ENCODE results near the gene PEX14. TPM values are rescaled to one million over a fixed set of nuclear protein-coding genes. Genes with fewer than 3 reads are reported as not detected.
A peak's percentile ranks its signal among the peaks of the same experiment; 100 is the strongest.

The PEX14 gene
- total RNA-seq, 5 donors from 2014 or later (not counting 1 experiment from before 2014, with no cell fraction given): 22.3 to 24.5 (median 22.7) TPM

DNA sequence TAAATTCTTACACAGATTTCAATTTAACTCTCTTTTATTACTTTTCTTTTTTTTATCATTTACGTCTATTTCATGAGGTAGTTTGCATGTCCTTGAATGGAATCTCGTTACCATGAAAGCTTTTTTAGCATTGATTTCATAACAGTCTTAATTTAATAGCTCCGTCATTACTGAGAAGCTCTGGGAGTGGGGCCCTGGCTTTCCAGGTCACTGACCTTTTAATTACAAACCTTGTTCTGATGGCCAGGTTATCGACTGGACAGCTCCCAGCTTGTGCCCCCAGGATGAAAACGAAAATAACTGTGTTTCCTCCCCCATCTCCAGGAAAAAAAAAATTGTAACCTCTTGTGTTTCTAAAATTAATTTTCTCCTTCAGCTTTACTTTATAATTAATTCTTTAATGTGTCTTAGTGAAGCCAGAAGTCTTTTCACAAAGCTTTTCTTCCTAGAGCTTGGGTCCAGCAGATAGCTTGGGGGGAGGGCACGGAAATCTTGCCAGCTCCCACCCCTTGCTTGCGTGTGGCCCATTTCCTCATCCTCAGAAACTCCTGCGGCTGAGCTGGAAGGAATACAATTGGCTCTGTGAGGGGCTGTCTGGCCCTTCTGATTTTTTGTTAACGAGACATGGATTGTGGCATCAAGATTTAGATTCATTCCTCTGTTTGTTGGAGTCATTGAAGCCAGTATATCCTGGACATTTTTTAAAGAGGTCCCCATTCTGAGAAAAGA, 65.7 kb downstream of the PEX14 start:
- Mint-ChIP-seq H3K4me1 (peaks cover 31 to 37% (median 36%) of the 10 kb centered on the region in 3 donors), H3K4me3 (no peak overlapping the region), H3K36me3 (peaks cover 42% of the 10 kb centered on the region), H3K27ac (no peak overlapping the region), H3K9me3 (no peaks in the 10 kb centered on the region), H3K27me3 (no peaks in the 10 kb centered on the region)
- no peak overlapping the region for H3K27ac ChIP-seq (ENCODE audit: low read length)
- H3K9me3 ChIP-seq: no peaks in the 10 kb centered on the region
- ATAC-seq (replicated peaks in 1 of 4) (no peak), DNase-seq (no peak)
- CTCF ChIA-PET: interaction anchor here in 1 of 2 donors (0.6 kb wide), 1 partner anchor 103 kb away, joined by 3 read pairs; no protein-coding TSS in a partner anchor
- 100% methylated on average over 2 of the region's 9 CpGs for WGBS (ENCODE audit: insufficient coverage)
- no peak overlapping the region for H3K4me3 ChIP-seq (ENCODE audit: control insufficient read depth in 1 of 2, extremely low read depth in 1 of 2, low read length in 1 of 2)
- POLR2A ChIA-PET: interaction anchor here in 1 of 2 donors (0.6 kb wide), 1 partner anchor 1264 kb away, joined by 3 read pairs; no protein-coding TSS in a partner anchor
- no peaks in the 10 kb centered on the region for H3K27me3 ChIP-seq (replicated peaks in 1 of 2; ENCODE audit: control insufficient read depth in 2 of 2, extremely low read depth in 1 of 2, insufficient read depth in 2 of 2, low read length in 1 of 2)
- peaks cover 18 to 40% of the 10 kb centered on the region in 2 donors for H3K36me3 ChIP-seq (ENCODE audit: control insufficient read depth in 2 of 2, extremely low read depth in 1 of 2, insufficient read depth in 1 of 2, low read length in 1 of 2)
- peaks cover 4 to 18% of the 10 kb centered on the region in 2 experiments for H3K4me1 ChIP-seq (ENCODE audit: control insufficient read depth in 1 of 2, extremely low read depth in 1 of 2, insufficient read depth in 2 of 2, low read length in 2 of 2)

DNA sequence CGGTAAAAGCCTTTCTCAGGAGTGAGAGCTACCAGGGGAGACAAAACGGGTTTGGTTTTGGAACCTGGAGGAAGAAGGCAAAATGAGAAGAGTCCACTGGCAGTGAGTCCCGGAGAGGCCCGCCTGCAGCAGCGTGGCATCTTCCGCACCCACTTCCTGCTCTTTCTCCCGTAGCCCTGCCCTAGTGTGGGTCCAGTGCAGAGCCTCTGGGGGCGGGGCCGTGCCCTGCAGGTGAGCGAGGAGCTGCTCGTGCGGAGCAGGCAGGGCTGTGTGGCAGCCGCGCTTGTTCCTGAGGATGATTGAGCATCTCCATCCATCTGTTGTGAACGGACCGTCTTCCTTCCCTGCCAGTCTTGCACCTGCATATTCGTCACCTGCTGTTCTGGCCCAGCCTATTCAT, 66.5 kb downstream of the PEX14 start:
- H3K4me3 ChIP-seq (ENCODE audit: control insufficient read depth in 1 of 2, extremely low read depth in 1 of 2, low read length in 1 of 2): no peak overlapping the region
- Mint-ChIP-seq H3K4me1 (peaks cover 31 to 37% (median 36%) of the 10 kb centered on the region in 3 donors), H3K9me3 (no peaks in the 10 kb centered on the region), H3K4me3 (no peak overlapping the region), H3K27me3 (no peaks in the 10 kb centered on the region), H3K36me3 (peaks cover 35% of the 10 kb centered on the region), H3K27ac (no peak overlapping the region)
- H3K27me3 ChIP-seq (replicated peaks in 1 of 2; ENCODE audit: control insufficient read depth in 2 of 2, extremely low read depth in 1 of 2, insufficient read depth in 2 of 2, low read length in 1 of 2): no peaks in the 10 kb centered on the region
- no peak overlapping the region for H3K27ac ChIP-seq (ENCODE audit: low read length)
- H3K9me3 ChIP-seq: no peaks in the 10 kb centered on the region
- ChIA-PET POLR2A (no interaction called here), CTCF (no interaction called here)
- 93% methylated on average over 15 of the region's 17 CpGs for WGBS (ENCODE audit: insufficient coverage)
- DNase-seq (no peak), ATAC-seq (replicated peaks in 1 of 4) (no peak)
- H3K36me3 ChIP-seq (ENCODE audit: control insufficient read depth in 2 of 2, extremely low read depth in 1 of 2, insufficient read depth in 1 of 2, low read length in 1 of 2): peaks cover 14 to 37% of the 10 kb centered on the region in 2 donors
- H3K4me1 ChIP-seq (ENCODE audit: control insufficient read depth in 1 of 2, extremely low read depth in 1 of 2, insufficient read depth in 2 of 2, low read length in 2 of 2): peaks cover 4 to 18% of the 10 kb centered on the region in 2 experiments

DNA sequence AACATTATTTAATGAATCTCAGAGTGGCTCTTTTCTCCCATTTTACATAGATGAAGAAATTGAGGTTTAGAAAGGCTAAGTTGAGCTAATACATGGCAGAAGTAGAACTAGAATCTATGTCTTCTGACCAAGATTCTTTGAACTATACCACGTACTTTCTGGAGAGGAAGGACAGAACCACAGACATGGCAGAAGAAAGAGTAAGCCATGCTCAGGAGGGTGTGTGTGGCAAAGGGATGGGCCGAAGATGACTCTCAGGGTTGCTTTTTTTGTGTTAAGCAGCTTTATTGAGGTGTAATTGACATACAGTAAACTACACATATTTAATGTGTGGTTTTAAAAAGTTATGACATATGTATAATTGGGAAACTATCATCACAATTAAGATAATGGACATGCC, 69.5 kb downstream of the PEX14 start:
- Mint-ChIP-seq H3K4me3 (peak overlapping the region in 1 of 3 donors; percentile 28), H3K27ac (peak overlapping the region; percentile 30 to 61), H3K36me3 (peaks cover 21% of the 10 kb centered on the region), H3K27me3 (no peaks in the 10 kb centered on the region), H3K4me1 (peaks cover 28 to 41% (median 39%) of the 10 kb centered on the region in 3 donors), H3K9me3 (no peaks in the 10 kb centered on the region)
- ChIA-PET POLR2A (no interaction called here), CTCF (interaction anchor here in 1 of 2 donors (0.6 to 2.0 kb wide), 3 partner anchors 33 to 50 kb away, joined by 3 to 6 read pairs (median 5); no protein-coding TSS in a partner anchor)
- Histone ChIP-seq H3K27me3 (replicated peaks in 1 of 2; ENCODE audit: control insufficient read depth in 2 of 2, extremely low read depth in 1 of 2, insufficient read depth in 2 of 2, low read length in 1 of 2) (no peaks in the 10 kb centered on the region), H3K9me3 (no peaks in the 10 kb centered on the region), H3K36me3 (ENCODE audit: control insufficient read depth in 2 of 2, extremely low read depth in 1 of 2, insufficient read depth in 1 of 2, low read length in 1 of 2) (peaks cover 6 to 15% of the 10 kb centered on the region in 2 donors), H3K4me1 (ENCODE audit: control insufficient read depth in 1 of 2, extremely low read depth in 1 of 2, insufficient read depth in 2 of 2, low read length in 2 of 2) (peaks cover 4 to 18% of the 10 kb centered on the region in 2 experiments), H3K4me3 (ENCODE audit: control insufficient read depth in 1 of 2, extremely low read depth in 1 of 2, low read length in 1 of 2) (no peak overlapping the region), H3K27ac (ENCODE audit: low read length) (no peak overlapping the region)
- WGBS (ENCODE audit: insufficient coverage): no CpG with 5 or more reads among the region's 2 CpGs
- DNase-seq (peak in 2 of 35 experiments; percentile 18 to 46), ATAC-seq (replicated peaks in 1 of 4) (peak; percentile 79 to 95 (median 90))

DNA sequence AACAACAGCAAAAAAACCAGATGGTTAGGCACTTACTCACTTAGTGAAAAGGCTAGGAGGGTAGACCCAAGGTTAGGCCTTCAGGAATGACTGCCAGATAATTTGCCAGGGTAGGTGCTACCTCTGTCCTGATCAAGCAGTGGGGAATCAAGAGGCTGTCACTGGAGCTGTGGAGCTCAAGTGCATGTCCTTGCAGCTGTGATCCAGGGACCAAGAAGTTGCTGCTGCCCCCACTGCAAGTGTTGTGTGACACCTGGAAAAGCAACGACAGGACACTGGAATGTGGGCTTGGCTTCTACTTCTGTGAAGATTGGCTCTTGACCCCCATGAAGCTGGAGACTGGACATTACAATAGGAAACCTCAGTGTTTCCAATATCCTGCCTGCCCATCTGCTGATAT, 72.1 kb downstream of the PEX14 start:
- Histone ChIP-seq H3K9me3 (no peaks in the 10 kb centered on the region), H3K27me3 (replicated peaks in 1 of 2; ENCODE audit: control insufficient read depth in 2 of 2, extremely low read depth in 1 of 2, insufficient read depth in 2 of 2, low read length in 1 of 2) (no peaks in the 10 kb centered on the region), H3K4me1 (ENCODE audit: control insufficient read depth in 1 of 2, extremely low read depth in 1 of 2, insufficient read depth in 2 of 2, low read length in 2 of 2) (peaks cover 4 to 18% of the 10 kb centered on the region in 2 experiments), H3K36me3 (ENCODE audit: control insufficient read depth in 2 of 2, extremely low read depth in 1 of 2, insufficient read depth in 1 of 2, low read length in 1 of 2) (no peaks in the 10 kb centered on the region), H3K4me3 (ENCODE audit: control insufficient read depth in 1 of 2, extremely low read depth in 1 of 2, low read length in 1 of 2) (no peak overlapping the region), H3K27ac (ENCODE audit: low read length) (no peak overlapping the region)
- Mint-ChIP-seq H3K4me1 (peaks cover 28 to 38% (median 37%) of the 10 kb centered on the region in 3 donors), H3K9me3 (no peaks in the 10 kb centered on the region), H3K27ac (no peak overlapping the region), H3K4me3 (no peak overlapping the region), H3K36me3 (peaks cover 16% of the 10 kb centered on the region), H3K27me3 (no peaks in the 10 kb centered on the region)
- ChIA-PET POLR2A (no interaction called here), CTCF (no interaction called here)
- ATAC-seq (replicated peaks in 1 of 4) (no peak), DNase-seq (no peak)
- WGBS (ENCODE audit: insufficient coverage): 100% methylated on average over 1 of the region's 1 CpG

DNA sequence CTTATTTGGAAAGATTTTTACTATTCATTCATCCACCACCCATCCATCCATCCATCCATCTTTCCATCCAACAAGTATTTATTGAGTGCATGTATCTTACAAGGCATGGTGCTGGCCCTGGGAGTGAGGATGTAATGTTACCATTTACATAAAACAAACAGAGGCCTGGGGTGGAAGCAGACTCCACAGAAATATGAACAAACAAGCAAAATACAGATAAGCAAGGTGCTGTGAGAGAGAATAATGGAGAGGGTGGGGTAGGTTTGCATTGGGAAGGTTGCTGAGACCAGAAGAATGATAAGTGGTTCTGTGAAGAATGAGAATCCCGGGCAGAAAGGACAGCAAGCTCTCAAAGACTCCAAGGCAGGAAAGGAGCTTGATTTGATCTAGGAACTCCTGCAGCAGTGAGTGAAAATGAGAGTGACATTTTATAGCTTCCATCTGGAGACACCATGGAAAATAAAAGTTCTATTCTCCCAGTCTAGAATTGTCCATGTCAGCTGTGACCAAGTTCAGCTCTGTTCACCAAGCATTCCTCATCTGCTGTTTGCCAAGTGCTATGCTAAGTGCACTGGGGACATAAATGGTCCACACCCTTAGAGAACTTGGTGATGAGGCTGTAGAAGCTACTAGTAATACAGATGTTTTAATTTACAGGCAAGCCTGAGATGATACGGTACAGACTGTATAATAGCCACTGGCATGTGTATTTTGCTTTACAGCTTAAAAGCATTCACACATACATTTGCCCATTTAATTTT, 75.3 kb downstream of the PEX14 start:
- Histone ChIP-seq H3K27me3 (replicated peaks in 1 of 2; ENCODE audit: control insufficient read depth in 2 of 2, extremely low read depth in 1 of 2, insufficient read depth in 2 of 2, low read length in 1 of 2) (no peaks in the 10 kb centered on the region), H3K36me3 (ENCODE audit: control insufficient read depth in 2 of 2, extremely low read depth in 1 of 2, insufficient read depth in 1 of 2, low read length in 1 of 2) (no peaks in the 10 kb centered on the region), H3K27ac (ENCODE audit: low read length) (no peak overlapping the region), H3K4me3 (ENCODE audit: control insufficient read depth in 1 of 2, extremely low read depth in 1 of 2, low read length in 1 of 2) (no peak overlapping the region), H3K4me1 (ENCODE audit: control insufficient read depth in 1 of 2, extremely low read depth in 1 of 2, insufficient read depth in 2 of 2, low read length in 2 of 2) (no peaks in the 10 kb centered on the region), H3K9me3 (no peaks in the 10 kb centered on the region)
- H3K9me3 Mint-ChIP-seq: no peaks in the 10 kb centered on the region
- no peak for ATAC-seq (replicated peaks in 1 of 4)
- H3K4me1 Mint-ChIP-seq: peaks cover 12 to 19% (median 16%) of the 10 kb centered on the region in 3 donors
- no peak for DNase-seq
- WGBS (ENCODE audit: insufficient coverage): 100% methylated on average over 1 of the region's 2 CpGs
- POLR2A ChIA-PET: no interaction called here
- H3K4me3 Mint-ChIP-seq: no peak overlapping the region
- CTCF ChIA-PET: no interaction called here
- H3K27me3 Mint-ChIP-seq: no peaks in the 10 kb centered on the region
- H3K36me3 Mint-ChIP-seq: peaks cover 9% of the 10 kb centered on the region
- no peak overlapping the region for H3K27ac Mint-ChIP-seq

DNA sequence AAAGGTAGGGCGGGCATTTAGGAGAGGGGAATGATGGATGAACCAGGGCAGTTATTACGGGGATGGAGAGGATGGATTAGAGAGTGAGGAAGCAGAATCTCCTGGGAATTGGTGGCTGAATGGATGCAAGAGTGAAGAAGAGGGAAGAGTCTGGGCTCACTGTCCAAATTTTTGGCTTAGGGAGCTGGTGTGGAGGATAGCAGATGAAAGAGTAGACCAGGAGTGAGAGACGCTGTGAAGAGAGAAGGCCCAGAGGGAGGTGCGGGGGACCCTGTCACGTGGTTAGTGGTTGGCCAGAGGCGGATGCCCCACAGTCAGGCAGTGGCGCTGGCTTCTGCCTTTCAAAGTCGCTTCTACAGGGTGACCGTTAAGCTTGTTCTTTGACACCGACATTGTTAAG, 78.4 kb downstream of the PEX14 start:
- Mint-ChIP-seq H3K27me3 (no peaks in the 10 kb centered on the region), H3K36me3 (peaks cover 9% of the 10 kb centered on the region), H3K4me1 (peaks cover 11 to 15% (median 12%) of the 10 kb centered on the region in 3 donors), H3K27ac (no peak overlapping the region), H3K9me3 (no peaks in the 10 kb centered on the region), H3K4me3 (no peak overlapping the region)
- H3K9me3 ChIP-seq: no peaks in the 10 kb centered on the region
- ChIA-PET POLR2A (no interaction called here), CTCF (no interaction called here)
- H3K27me3 ChIP-seq (replicated peaks in 1 of 2; ENCODE audit: control insufficient read depth in 2 of 2, extremely low read depth in 1 of 2, insufficient read depth in 2 of 2, low read length in 1 of 2): no peaks in the 10 kb centered on the region
- ATAC-seq (replicated peaks in 1 of 4) (no peak), DNase-seq (no peak)
- H3K36me3 ChIP-seq (ENCODE audit: control insufficient read depth in 2 of 2, extremely low read depth in 1 of 2, insufficient read depth in 1 of 2, low read length in 1 of 2): peaks cover 0 to 7% of the 10 kb centered on the region in 2 donors
- 87% methylated on average over 6 of the region's 10 CpGs for WGBS (ENCODE audit: insufficient coverage)
- H3K4me1 ChIP-seq (ENCODE audit: control insufficient read depth in 1 of 2, extremely low read depth in 1 of 2, insufficient read depth in 2 of 2, low read length in 2 of 2): no peaks in the 10 kb centered on the region
- no peak overlapping the region for H3K27ac ChIP-seq (ENCODE audit: low read length)
- no peak overlapping the region for H3K4me3 ChIP-seq (ENCODE audit: control insufficient read depth in 1 of 2, extremely low read depth in 1 of 2, low read length in 1 of 2)

Data from T-cell (primary cell).